OCI-LY7 (cell line): Measurements from ENCODE around the gene MRPS10. TPM values are rescaled to one million over a fixed set of nuclear protein-coding genes. Genes with fewer than 3 reads are reported as not detected.

ENCODE experiments used
- BruUV-seq: library from RNA; stranded (reverse); fragments of 400-500 nt; replicated peaks from 2 replicates; lab custom pipeline; 2021; lab: Mats Ljungman, UMichigan
- CTCF ChIA-PET: fragments of 300-600 bp; sonication (Branson Sonifier 250); formaldehyde crosslinking; loops from one replicate; lab custom pipeline; 2022; ENCODE audit warnings: antibody characterized with exemption; ENCODE audit not compliant: unreplicated experiment; lab: Charles Lee
- POLR2A ChIA-PET: fragments of 300-600 bp; sonication (Branson Sonifier 250); formaldehyde crosslinking; loops from one replicate; lab custom pipeline; 2022; ENCODE audit warnings: antibody characterized with exemption; lab: Charles Lee
- DNase-seq: peaks from one replicate; pipeline ENCODE4 v3.0.0-alpha.2; 2015; ENCODE audit warnings: low spot score
- H2AFZ ChIP-seq: fragments of 200-600 bp; sonication (generic), shearing (Covaris generic); 2 replicates; pipeline ENCODE4 v1.6.1; 2014; ENCODE audit warnings: mild to moderate bottlenecking, antibody characterized with exemption, low read length, moderate library complexity
- H3K27ac ChIP-seq: fragments of 200-600 bp; sonication (generic); 2 replicates; pipeline ENCODE4 v1.5.1; 2014; ENCODE audit warnings: mixed run types, low read depth, mild to moderate bottlenecking, moderate library complexity, low read length, inconsistent platforms; ENCODE audit not compliant: poor library complexity, severe bottlenecking
- H3K36me3 ChIP-seq: fragments of 200-600 bp; sonication (generic); 2 replicates; pipeline ENCODE4 v1.6.1; 2014; ENCODE audit warnings: mild to moderate bottlenecking, antibody characterized with exemption, low read length, moderate library complexity, mixed read lengths; ENCODE audit not compliant: insufficient read depth
- H3K4me1 ChIP-seq: fragments of 200-600 bp; sonication (generic); 2 replicates; pipeline ENCODE4 v1.5.1; 2014; ENCODE audit warnings: mild to moderate bottlenecking, low read length; ENCODE audit not compliant: insufficient read depth, poor library complexity, severe bottlenecking
- H3K4me2 ChIP-seq: fragments of 200-600 bp; sonication (generic); 2 replicates; pipeline ENCODE4 v1.6.1; 2014; ENCODE audit warnings: mild to moderate bottlenecking, low read length
- H3K4me3 ChIP-seq: fragments of 200-600 bp; sonication (generic); 2 replicates; pipeline ENCODE4 v1.5.1; 2014; ENCODE audit warnings: mild to moderate bottlenecking, low read depth, low read length; ENCODE audit not compliant: poor library complexity, severe bottlenecking
- H3K79me2 ChIP-seq: fragments of 200-600 bp; sonication (generic); 2 replicates; pipeline ENCODE4 v1.6.1; 2016; ENCODE audit warnings: low read depth, mild to moderate bottlenecking, low read length, moderate library complexity, mixed read lengths; ENCODE audit not compliant: insufficient read depth
- H3K9me2 ChIP-seq: fragments of 200-600 bp; sonication (generic); 2 replicates; pipeline ENCODE4 v1.6.1; 2016; ENCODE audit warnings: mild to moderate bottlenecking, low read length, mixed read lengths; ENCODE audit not compliant: insufficient read depth
- H3K9me3 ChIP-seq: fragments of 200-600 bp; sonication (generic); 2 replicates; pipeline ENCODE4 v1.6.1; 2014; ENCODE audit warnings: mild to moderate bottlenecking, mixed run types, low read length, mixed read lengths
- H4K20me1 ChIP-seq: fragments of 200-600 bp; sonication (generic); 2 replicates; pipeline ENCODE4 v1.6.1; 2014; ENCODE audit warnings: mild to moderate bottlenecking, antibody characterized with exemption, low read length, moderate library complexity, mixed read lengths; ENCODE audit not compliant: insufficient read depth
- CTCF ChIP-seq: fragments of 200-600 bp; sonication (generic); conservative IDR thresholded peaks from 2 replicates; pipeline ENCODE4 v1.5.1; 2014; ENCODE audit warnings: mild to moderate bottlenecking, antibody characterized with exemption, low read length, moderate library complexity, mixed read lengths
- EZH2phosphoT487 ChIP-seq: fragments of 200-600 bp; sonication (generic); IDR thresholded peaks from 2 replicates; pipeline ENCODE4 v1.6.1; 2018; ENCODE audit warnings: low read depth, borderline replicate concordance, mild to moderate bottlenecking, mixed run types, antibody characterized with exemption, low read length, moderate library complexity, mixed read lengths
- intact Hi-C: fragments of 100-400 bp; cut with micrococcal nuclease; formaldehyde crosslinking; loops from one replicate; pipeline ENCODE4 v1.10.0; 2022; ENCODE audit not compliant: unreplicated experiment
- total RNA-seq, 2 experiments: library from RNA; depleted of rRNA in 1 of 2; stranded (reverse); fragments of >200 nt in 1 of 2; shearing (Covaris generic) in 1 of 2; gene quantifications; 2 replicates each; pipeline ENCODE4 v1.2.3, GENCODE V29; 2014 to 2022

MRPS10 gene
- total RNA-seq, 2 experiments from 2014 or later = 25.8 to 45.0 TPM

DNA sequence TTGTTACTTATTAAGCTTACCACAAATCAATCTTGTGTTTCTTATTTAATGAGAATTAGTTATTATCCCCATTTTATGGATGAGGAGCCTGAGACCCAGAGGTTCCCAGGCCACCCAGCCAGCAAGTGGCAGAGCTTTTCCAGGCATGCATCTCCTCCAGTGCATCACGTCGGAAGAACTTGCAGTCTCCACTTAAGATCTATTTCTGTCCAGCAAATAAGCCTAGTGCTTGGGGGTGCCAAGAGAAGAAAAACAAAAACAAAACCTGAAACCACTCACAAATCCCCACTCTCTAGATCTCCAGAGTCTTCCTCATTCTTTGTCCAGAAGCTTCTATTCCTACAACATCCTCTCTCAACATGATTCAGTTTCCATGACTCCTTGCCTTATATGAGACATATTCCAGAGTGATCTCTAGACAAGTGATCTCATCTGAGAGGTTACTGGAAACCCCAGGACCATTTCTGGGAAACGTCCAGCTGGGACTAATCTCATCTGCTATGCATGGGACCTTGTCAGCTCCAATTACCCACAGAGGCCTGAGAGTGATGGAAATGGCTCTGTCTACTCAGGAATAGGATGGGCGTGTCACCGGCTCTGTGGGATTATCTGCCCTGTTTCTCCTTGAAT is 27.0 kb downstream of the MRPS10 start:
- Histone ChIP-seq H3K4me2 (no peak overlapping the region), H3K9me3 (no peaks in the 10 kb centered on the region), H3K79me2 (no peaks in the 10 kb centered on the region), H3K4me3 (no peak overlapping the region), H3K9me2 (no peaks in the 10 kb centered on the region), H3K4me1 (no peaks in the 10 kb centered on the region), H3K27ac (no peak overlapping the region), H3K36me3 (no peaks in the 10 kb centered on the region), H4K20me1 (no peaks in the 10 kb centered on the region), H2AFZ (no peak overlapping the region)
- no peak for DNase-seq
- no TSS peak for BruUV-seq
- POLR2A ChIA-PET = interaction anchor here (0.6 to 1.3 kb wide), 4 partner anchors 15 to 260 kb away, joined by 3 to 5 read pairs (median 4); no protein-coding TSS in a partner anchor
- TF ChIP-seq CTCF (no peak), EZH2phosphoT487 (no peak)
- intact Hi-C loops = no loop called here
- CTCF ChIA-PET = no interaction called here

DNA sequence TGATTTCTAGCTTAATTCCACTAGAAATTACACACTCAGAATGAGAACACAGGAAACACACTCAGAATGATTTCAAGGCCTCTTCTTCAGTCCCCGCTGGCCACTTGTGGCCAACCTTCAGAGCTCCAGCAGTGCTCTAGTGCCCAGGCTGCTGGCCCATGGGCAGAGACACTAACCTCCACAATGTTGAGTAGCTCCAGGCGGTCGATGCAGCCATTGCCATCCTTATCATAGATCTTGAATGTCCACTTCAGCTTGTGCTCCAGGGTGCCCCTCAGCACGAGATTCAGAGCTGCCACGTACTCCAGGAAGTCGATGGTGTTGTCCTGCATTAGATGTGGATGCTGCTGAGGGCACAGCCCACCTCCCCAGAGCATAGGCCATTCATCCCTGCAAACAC is 29.3 kb downstream of the MRPS10 start:
- no peaks in the 10 kb centered on the region for H3K79me2 ChIP-seq
- CTCF ChIA-PET = no interaction called here

More for the DNA sequence above, 29.3 kb downstream of the MRPS10 start:
- Histone ChIP-seq H2AFZ (no peak overlapping the region), H3K27ac (no peak overlapping the region), H4K20me1 (no peaks in the 10 kb centered on the region), H3K4me1 (no peaks in the 10 kb centered on the region), H3K9me3 (no peaks in the 10 kb centered on the region), H3K4me3 (no peak overlapping the region), H3K36me3 (no peaks in the 10 kb centered on the region), H3K4me2 (no peak overlapping the region), H3K9me2 (no peaks in the 10 kb centered on the region)
- POLR2A ChIA-PET = interaction anchor here (0.6 to 1.1 kb wide), 3 partner anchors 329 to 420 kb away, joined by 3 to 4 read pairs (median 3); no protein-coding TSS in a partner anchor
- DNase-seq = no peak
- intact Hi-C loops = no loop called here
- no TSS peak for BruUV-seq
- TF ChIP-seq EZH2phosphoT487 = no peak
- no peak for TF ChIP-seq CTCF
